Mammary epithelial cell (primary cell): ENCODE results near the gene PDS5A.

Experiments
- EZH2 ChIP-seq: IDR thresholded peaks from 2 replicates; pipeline ENCODE4 v1.6.1; 2012; ENCODE audit warnings: low read length, inconsistent platforms, borderline replicate concordance
- TF ChIP-seq, protein P1 (sequence below), 2 donors: IDR thresholded peaks in 1 of 2; conservative IDR thresholded peaks in 1 of 2; 2 replicates each; pipeline ENCODE4 v1.5.1; 2011 to 2012; ENCODE audit warnings: inconsistent platforms in 2 of 2, low read length in 2 of 2, mild to moderate bottlenecking in 2 of 2, control low read depth in 1 of 2, low read depth in 1 of 2; ENCODE audit not compliant: insufficient read depth in 1 of 2; ENCODE audit errors: extremely low read depth in 1 of 2

DNA sequence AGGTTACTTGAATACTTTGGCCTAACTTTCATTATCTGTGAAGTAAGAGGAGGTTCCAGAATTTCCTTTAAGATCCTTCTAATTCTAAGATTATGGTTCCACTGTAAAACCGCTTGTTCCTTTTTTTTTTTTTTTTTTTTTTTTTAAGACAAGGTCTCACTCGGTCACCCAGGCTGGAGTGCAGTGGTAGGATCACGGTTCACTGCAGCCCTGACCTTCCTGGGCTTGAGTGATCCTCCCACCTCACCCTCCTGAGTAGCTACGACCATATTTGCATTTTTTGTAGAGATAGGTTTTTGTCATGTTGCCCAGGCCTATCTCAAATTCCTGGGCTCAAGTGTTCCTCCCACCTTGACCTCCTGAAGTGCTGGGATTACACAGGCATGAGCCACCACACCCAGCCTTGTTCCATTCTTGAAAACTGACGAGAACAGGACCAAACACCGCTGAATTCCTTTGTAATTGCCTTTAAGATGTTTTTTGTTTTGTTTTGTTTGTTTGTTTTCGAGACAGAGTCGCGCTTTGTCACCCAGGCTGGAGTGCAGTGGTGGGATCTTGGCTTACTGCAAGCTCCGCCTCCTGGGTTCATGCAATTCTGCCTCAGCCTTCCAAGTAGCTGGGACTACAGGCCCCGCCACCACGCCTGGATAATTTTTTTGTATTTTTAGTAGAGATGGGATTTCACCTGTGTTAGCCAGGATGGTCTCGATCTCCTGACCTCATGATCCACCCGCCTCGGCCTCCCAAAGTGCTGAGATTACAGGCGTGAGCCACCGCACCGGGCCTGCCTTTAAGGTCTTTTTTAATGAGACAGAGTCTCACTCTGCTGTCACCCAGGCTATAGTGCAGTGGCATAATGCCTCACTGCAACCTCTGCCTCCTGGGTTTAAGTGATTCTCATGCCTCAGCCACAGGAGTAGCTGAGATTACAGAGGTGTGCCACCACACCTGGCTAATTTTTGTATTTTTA lies 6.8 kb downstream of the PDS5A start:
- TF ChIP-seq, protein P1, sequence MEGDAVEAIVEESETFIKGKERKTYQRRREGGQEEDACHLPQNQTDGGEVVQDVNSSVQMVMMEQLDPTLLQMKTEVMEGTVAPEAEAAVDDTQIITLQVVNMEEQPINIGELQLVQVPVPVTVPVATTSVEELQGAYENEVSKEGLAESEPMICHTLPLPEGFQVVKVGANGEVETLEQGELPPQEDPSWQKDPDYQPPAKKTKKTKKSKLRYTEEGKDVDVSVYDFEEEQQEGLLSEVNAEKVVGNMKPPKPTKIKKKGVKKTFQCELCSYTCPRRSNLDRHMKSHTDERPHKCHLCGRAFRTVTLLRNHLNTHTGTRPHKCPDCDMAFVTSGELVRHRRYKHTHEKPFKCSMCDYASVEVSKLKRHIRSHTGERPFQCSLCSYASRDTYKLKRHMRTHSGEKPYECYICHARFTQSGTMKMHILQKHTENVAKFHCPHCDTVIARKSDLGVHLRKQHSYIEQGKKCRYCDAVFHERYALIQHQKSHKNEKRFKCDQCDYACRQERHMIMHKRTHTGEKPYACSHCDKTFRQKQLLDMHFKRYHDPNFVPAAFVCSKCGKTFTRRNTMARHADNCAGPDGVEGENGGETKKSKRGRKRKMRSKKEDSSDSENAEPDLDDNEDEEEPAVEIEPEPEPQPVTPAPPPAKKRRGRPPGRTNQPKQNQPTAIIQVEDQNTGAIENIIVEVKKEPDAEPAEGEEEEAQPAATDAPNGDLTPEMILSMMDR (conservative IDR thresholded peaks at IDR 0.05 in 1 of 2, IDR thresholded peaks at IDR 0.05 in 1 of 2; ENCODE audit: extremely low read depth in 1 of 2, insufficient read depth in 1 of 2, low read depth in 1 of 2, low read length in 2 of 2) = no peak
- no peak for TF ChIP-seq EZH2
